ENCODE results near the gene IRF5.
"Not testable (repeated sequence)": the region's sequence is repeated elsewhere in the genome, so short reads cannot be mapped to it uniquely, and the experiment has no call there.

Gene IRF5

GRCh38 chr7:128974241-128974934, 36.7 kb downstream of the IRF5 start:
- no peak for DNase-seq

- DNase-seq = no peak
Measured at GRCh38 chr7:128982105-128982504, 44.4 kb downstream of the IRF5 start.

GRCh38 chr7:128985660-128986059, 47.9 kb downstream of the IRF5 start:
- DNase-seq = no peak

GRCh38 chr7:128986609-128987008, 48.9 kb downstream of the IRF5 start:
- no peak for DNase-seq

GRCh38 chr7:128988372-128988771, 50.6 kb downstream of the IRF5 start:
- no peak for DNase-seq

- no peak for DNase-seq
Measured at GRCh38 chr7:128989961-128990360, 52.2 kb downstream of the IRF5 start.

- DNase-seq = no peak
Measured at GRCh38 chr7:128993419-128993818, 55.7 kb downstream of the IRF5 start.

GRCh38 chr7:128994560-128994959, 56.8 kb downstream of the IRF5 start:
- not testable (repeated sequence) for DNase-seq

GRCh38 chr7:128997181-128997580, 59.5 kb downstream of the IRF5 start:
- DNase-seq = no peak

Measured in stimulated activated naive CD4-positive, alpha-beta T cell (primary cell).